IPS DF 4.7 (cell line): ENCODE results near the gene SPHK1.

Source experiments
- DNase-seq: peaks from one replicate; pipeline ENCODE4 v3.0.0-alpha.2; 2013; ENCODE audit warnings: low spot score; ENCODE audit errors: extremely low read depth

The SPHK1 gene

GRCh38 chr17:76384987-76385891, 830 bp downstream of the SPHK1 start:
- no peak for DNase-seq

GRCh38 chr17:76385892-76386786, 1.7 kb downstream of the SPHK1 start:
- no peak for DNase-seq

GRCh38 chr17:76386966-76387765, 2.8 kb downstream of the SPHK1 start:
- no peak for DNase-seq

GRCh38 chr17:76388966-76389888, 4.8 kb downstream of the SPHK1 start:
- no peak for DNase-seq

GRCh38 chr17:76390003-76390421, 5.6 kb downstream of the SPHK1 start:
- DNase-seq, result no peak

GRCh38 chr17:76391200-76391715, 6.8 kb downstream of the SPHK1 start:
- no peak for DNase-seq

- no peak for DNase-seq
These were observed 9.8 kb downstream of the SPHK1 start for GRCh38 chr17:76394166-76394565.

GRCh38 chr17:76395980-76396379, 11.6 kb downstream of the SPHK1 start:
- DNase-seq, result no peak

- no peak for DNase-seq
These were observed 12.8 kb downstream of the SPHK1 start for GRCh38 chr17:76397184-76397583.

GRCh38 chr17:76397687-76398522, 13.5 kb downstream of the SPHK1 start:
- no peak for DNase-seq

GRCh38 chr17:76398523-76399174, 14.2 kb downstream of the SPHK1 start:
- DNase-seq, result no peak

GRCh38 chr17:76399175-76400172, 15.1 kb downstream of the SPHK1 start:
- DNase-seq, result no peak

- no peak for DNase-seq
These were observed 18.3 kb downstream of the SPHK1 start for GRCh38 chr17:76402711-76403110.

- no peak for DNase-seq
These were observed 19.8 kb downstream of the SPHK1 start for GRCh38 chr17:76404256-76404655.

- no peak for DNase-seq
These were observed 20.7 kb downstream of the SPHK1 start for GRCh38 chr17:76404976-76405563.

GRCh38 chr17:76405607-76405966, 21.2 kb downstream of the SPHK1 start:
- no peak for DNase-seq
